ENCODE results near the gene KCNK18.
A peak's percentile ranks its signal among the peaks of the same experiment; 100 is the strongest.

KCNK18 gene

GRCh38 chr10:117167789-117168674, 29.3 kb upstream of the KCNK18 start:
- no peaks in the 10 kb centered on the region for H3K9me3 Mint-ChIP-seq
- peaks cover 20% of the 10 kb centered on the region for H3K4me1 Mint-ChIP-seq
- no peaks in the 10 kb centered on the region for H3K36me3 Mint-ChIP-seq (ENCODE audit: low read depth)
- peaks cover 99% of the 10 kb centered on the region for H3K27me3 Mint-ChIP-seq (ENCODE audit: low read depth)
- TF ChIP-seq, protein P1, sequence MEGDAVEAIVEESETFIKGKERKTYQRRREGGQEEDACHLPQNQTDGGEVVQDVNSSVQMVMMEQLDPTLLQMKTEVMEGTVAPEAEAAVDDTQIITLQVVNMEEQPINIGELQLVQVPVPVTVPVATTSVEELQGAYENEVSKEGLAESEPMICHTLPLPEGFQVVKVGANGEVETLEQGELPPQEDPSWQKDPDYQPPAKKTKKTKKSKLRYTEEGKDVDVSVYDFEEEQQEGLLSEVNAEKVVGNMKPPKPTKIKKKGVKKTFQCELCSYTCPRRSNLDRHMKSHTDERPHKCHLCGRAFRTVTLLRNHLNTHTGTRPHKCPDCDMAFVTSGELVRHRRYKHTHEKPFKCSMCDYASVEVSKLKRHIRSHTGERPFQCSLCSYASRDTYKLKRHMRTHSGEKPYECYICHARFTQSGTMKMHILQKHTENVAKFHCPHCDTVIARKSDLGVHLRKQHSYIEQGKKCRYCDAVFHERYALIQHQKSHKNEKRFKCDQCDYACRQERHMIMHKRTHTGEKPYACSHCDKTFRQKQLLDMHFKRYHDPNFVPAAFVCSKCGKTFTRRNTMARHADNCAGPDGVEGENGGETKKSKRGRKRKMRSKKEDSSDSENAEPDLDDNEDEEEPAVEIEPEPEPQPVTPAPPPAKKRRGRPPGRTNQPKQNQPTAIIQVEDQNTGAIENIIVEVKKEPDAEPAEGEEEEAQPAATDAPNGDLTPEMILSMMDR (IDR thresholded peaks at IDR 0.05; ENCODE audit: unreplicated experiment in 3 of 3), result peak; percentile 97 to 99 (median 98)
- no peak overlapping the region for H3K27ac Mint-ChIP-seq
- peak overlapping the region; percentile 66 to 70 (median 68) for H3K4me3 Mint-ChIP-seq

GRCh38 chr10:117168729-117169128, 28.6 kb upstream of the KCNK18 start:
- no peaks in the 10 kb centered on the region for H3K36me3 Mint-ChIP-seq (ENCODE audit: low read depth)
- H3K27me3 Mint-ChIP-seq (ENCODE audit: low read depth), result peaks cover 100% of the 10 kb centered on the region
- H3K4me3 Mint-ChIP-seq, result no peak overlapping the region
- H3K4me1 Mint-ChIP-seq, result peaks cover 20% of the 10 kb centered on the region
- H3K9me3 Mint-ChIP-seq, result no peaks in the 10 kb centered on the region
- TF ChIP-seq, protein P1 (IDR thresholded peaks at IDR 0.05; ENCODE audit: unreplicated experiment in 3 of 3), result no peak
- H3K27ac Mint-ChIP-seq, result no peak overlapping the region

GRCh38 chr10:117169480-117169879, 27.8 kb upstream of the KCNK18 start:
- H3K4me3 Mint-ChIP-seq, result peak overlapping the region in 2 of 3 experiments; percentile 34 to 35

GRCh38 chr10:117170244-117170643, 27.0 kb upstream of the KCNK18 start:
- Mint-ChIP-seq H3K27ac (no peak overlapping the region), H3K9me3 (no peaks in the 10 kb centered on the region), H3K36me3 (ENCODE audit: low read depth) (no peaks in the 10 kb centered on the region), H3K27me3 (ENCODE audit: low read depth) (peaks cover 100% of the 10 kb centered on the region), H3K4me1 (peaks cover 13% of the 10 kb centered on the region), H3K4me3 (no peak overlapping the region)
- TF ChIP-seq, protein P1 (IDR thresholded peaks at IDR 0.05; ENCODE audit: unreplicated experiment in 3 of 3), result no peak

More at GRCh38 chr10:117169480-117169879, 27.8 kb upstream of the KCNK18 start:
- Mint-ChIP-seq H3K36me3 (ENCODE audit: low read depth) (no peaks in the 10 kb centered on the region), H3K27me3 (ENCODE audit: low read depth) (peaks cover 100% of the 10 kb centered on the region), H3K9me3 (no peaks in the 10 kb centered on the region), H3K4me1 (peaks cover 15% of the 10 kb centered on the region), H3K27ac (no peak overlapping the region)
- TF ChIP-seq, protein P1 (IDR thresholded peaks at IDR 0.05; ENCODE audit: unreplicated experiment in 3 of 3), result no peak

DNA sequence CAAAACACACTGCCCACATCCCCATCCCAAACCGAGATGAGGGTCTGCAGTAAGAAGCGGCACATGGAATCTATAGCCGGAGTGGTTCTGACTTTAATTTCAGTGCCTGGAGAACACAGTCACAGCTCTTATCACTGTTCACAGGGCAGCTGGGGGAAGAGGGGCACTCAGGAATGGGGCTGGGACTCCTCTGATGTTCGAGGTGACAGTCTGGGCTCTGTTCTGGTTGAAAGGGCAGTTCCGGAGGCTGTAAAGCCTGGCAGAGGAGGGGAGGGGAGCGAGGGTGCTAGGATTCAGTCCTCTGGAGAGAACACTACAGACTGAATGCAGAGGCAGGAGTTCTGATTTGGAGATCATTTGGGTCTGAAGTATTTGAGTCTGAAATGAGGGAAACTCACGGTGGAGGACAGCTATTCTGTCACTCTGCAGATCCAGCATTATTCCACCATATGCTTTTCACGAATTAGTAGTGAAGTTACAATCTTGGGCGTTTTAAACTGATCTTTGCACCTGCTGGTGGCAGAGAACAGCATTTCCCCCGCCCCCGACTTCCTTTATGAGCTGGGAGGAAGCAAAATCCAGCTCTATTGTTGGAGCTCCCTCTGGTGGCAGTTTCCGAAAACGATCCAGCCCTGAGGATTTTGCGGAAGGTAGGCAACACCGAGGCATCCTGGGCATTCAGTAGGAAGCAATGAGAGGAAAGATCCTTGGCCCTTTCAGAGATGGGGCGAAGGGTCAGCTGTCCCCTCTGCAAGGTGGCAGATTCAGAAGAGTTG, 22.7 kb upstream of the KCNK18 start:
- H3K4me1 Mint-ChIP-seq, result peaks cover 14% of the 10 kb centered on the region
- TF ChIP-seq, protein P1 (IDR thresholded peaks at IDR 0.05; ENCODE audit: unreplicated experiment in 3 of 3), result peak; percentile 79 to 86 (median 83)
- H3K4me3 Mint-ChIP-seq, result peak overlapping the region; percentile 78 to 85 (median 81)
- peaks cover 90% of the 10 kb centered on the region for H3K27me3 Mint-ChIP-seq (ENCODE audit: low read depth)
- no peaks in the 10 kb centered on the region for H3K36me3 Mint-ChIP-seq (ENCODE audit: low read depth)
- H3K27ac Mint-ChIP-seq, result no peak overlapping the region
- H3K9me3 Mint-ChIP-seq, result no peaks in the 10 kb centered on the region
